Measurements from ENCODE around the gene RSAD1. TPM values are rescaled to one million over a fixed set of nuclear protein-coding genes. Genes with fewer than 3 reads are reported as not detected.

RSAD1 gene
- total and polyA plus RNA-seq, 10 of the 15 experiments (the other 5 are each of a cell fraction or from before 2014, with no cell fraction given): 2.5 to 28.1 (median 22.6) TPM

GRCh38 chr17:50474523-50474922, 4.1 kb upstream of the RSAD1 start (continued):
- no peak for TF ChIP-seq BCLAF1 (IDR thresholded peaks at IDR 0.05)
- TF ChIP-seq CEBPB (IDR thresholded peaks at IDR 0.05; ENCODE audit: borderline replicate concordance in 1 of 2, low read depth in 2 of 2, low read length in 2 of 2): no peak
- TF ChIP-seq CHD2 (IDR thresholded peaks at IDR 0.05; ENCODE audit: borderline replicate concordance, low read depth, low read length): no peak
- TF ChIP-seq SKIL (IDR thresholded peaks at IDR 0.05; ENCODE audit: low read depth, poor library complexity, severe bottlenecking): no peak
- no peak for TF ChIP-seq MEF2A (IDR thresholded peaks at IDR 0.05; ENCODE audit: insufficient read depth, low read depth, low read length)
- no peak for TF ChIP-seq IKZF1 (conservative IDR thresholded peaks at IDR 0.05)
- no peak for TF ChIP-seq ASH2L (IDR thresholded peaks at IDR 0.05; ENCODE audit: borderline replicate concordance, low read depth)
- no peak for TF ChIP-seq CBX3 (IDR thresholded peaks at IDR 0.05; ENCODE audit: borderline replicate concordance, low read depth)
- TF ChIP-seq SUZ12 (IDR thresholded peaks at IDR 0.05; ENCODE audit: unreplicated experiment): no peak
- TF ChIP-seq ZNF217 (IDR thresholded peaks at IDR 0.05): no peak
- no peak for TF ChIP-seq TBL1XR1 (IDR thresholded peaks at IDR 0.05; ENCODE audit: low read depth, low read length)

Data from GM12878 (cell line).